Measurements from ENCODE around the gene TCF21. TPM values are rescaled to one million over a fixed set of nuclear protein-coding genes. Genes with fewer than 3 reads are reported as not detected.

TCF21 gene
- polyA plus RNA-seq, 1 experiment: 0.16 TPM

GRCh38 chr6:133880006-133880405 lies 8.9 kb upstream of the TCF21 start:
- Histone ChIP-seq H3K36me3 (ENCODE audit: control insufficient read depth, insufficient read depth, low read length) (no peaks in the 10 kb centered on the region), H3K4me3 (ENCODE audit: low read depth, low read length) (no peak overlapping the region), H3K27me3 (ENCODE audit: control insufficient read depth, insufficient read depth, low read length) (peaks cover 8% of the 10 kb centered on the region)
- DNase-seq (ENCODE audit: low read depth): no peak
- ChIA-PET CTCF (interaction anchor here (0.9 to 1.5 kb wide), 3 partner anchors 13 to 44 kb away, joined by 3 to 4 read pairs (median 3); no protein-coding TSS in a partner anchor), POLR2A (no interaction called here)
- no peak for TF ChIP-seq CTCF (IDR thresholded peaks at IDR 0.05; ENCODE audit: insufficient read depth, low read depth, low read length)

- H3K4me3 ChIP-seq (ENCODE audit: low read depth, low read length): no peak overlapping the region
- no peak for DNase-seq (ENCODE audit: low read depth)
- CTCF ChIA-PET: interaction anchor here (1.1 to 1.5 kb wide), 2 partner anchors 43 to 183 kb away, joined by 3 to 4 read pairs; no protein-coding TSS in a partner anchor
- POLR2A ChIA-PET: no interaction called here
- TF ChIP-seq CTCF (IDR thresholded peaks at IDR 0.05; ENCODE audit: insufficient read depth, low read depth, low read length): no peak
- H3K36me3 ChIP-seq (ENCODE audit: control insufficient read depth, insufficient read depth, low read length): no peaks in the 10 kb centered on the region
- H3K27me3 ChIP-seq (ENCODE audit: control insufficient read depth, insufficient read depth, low read length): peaks cover 8% of the 10 kb centered on the region
Measured at GRCh38 chr6:133880896-133881295, 8.0 kb upstream of the TCF21 start.

- no peak for DNase-seq (ENCODE audit: low read depth)
- ChIA-PET CTCF (interaction anchor here (0.6 to 2.1 kb wide), 3 partner anchors 9 to 1502 kb away, joined by 3 to 5 read pairs (median 3); no protein-coding TSS in a partner anchor), POLR2A (no interaction called here)
- H3K4me3 ChIP-seq (ENCODE audit: low read depth, low read length): no peak overlapping the region
- no peaks in the 10 kb centered on the region for H3K36me3 ChIP-seq (ENCODE audit: control insufficient read depth, insufficient read depth, low read length)
- no peak for TF ChIP-seq CTCF (IDR thresholded peaks at IDR 0.05; ENCODE audit: insufficient read depth, low read depth, low read length)
- H3K27me3 ChIP-seq (ENCODE audit: control insufficient read depth, insufficient read depth, low read length): peaks cover 22% of the 10 kb centered on the region
Measured at GRCh38 chr6:133886104-133886775, 2.7 kb upstream of the TCF21 start.

GRCh38 chr6:133887156-133887879 lies 1.6 kb upstream of the TCF21 start:
- Histone ChIP-seq H3K4me3 (ENCODE audit: low read depth, low read length) (no peak overlapping the region), H3K27me3 (ENCODE audit: control insufficient read depth, insufficient read depth, low read length) (peaks cover 26% of the 10 kb centered on the region), H3K36me3 (ENCODE audit: control insufficient read depth, insufficient read depth, low read length) (no peaks in the 10 kb centered on the region)
- POLR2A ChIA-PET: interaction anchor here (0.7 kb wide), 1 partner anchor 146 kb away, joined by 5 read pairs; no protein-coding TSS in a partner anchor
- DNase-seq (ENCODE audit: low read depth): no peak
- TF ChIP-seq CTCF (IDR thresholded peaks at IDR 0.05; ENCODE audit: insufficient read depth, low read depth, low read length): no peak
- CTCF ChIA-PET: interaction anchor here (1.2 to 2.1 kb wide), 2 partner anchors 8 to 33 kb away, joined by 3 to 5 read pairs; no protein-coding TSS in a partner anchor

- no peak for TF ChIP-seq CTCF (IDR thresholded peaks at IDR 0.05; ENCODE audit: insufficient read depth, low read depth, low read length)
- DNase-seq (ENCODE audit: low read depth): no peak
- Histone ChIP-seq H3K36me3 (ENCODE audit: control insufficient read depth, insufficient read depth, low read length) (no peaks in the 10 kb centered on the region), H3K4me3 (ENCODE audit: low read depth, low read length) (no peak overlapping the region), H3K27me3 (ENCODE audit: control insufficient read depth, insufficient read depth, low read length) (peaks cover 30% of the 10 kb centered on the region)
- ChIA-PET CTCF (interaction anchor here (2.1 kb wide), 1 partner anchor 33 kb away, joined by 5 read pairs; no protein-coding TSS in a partner anchor), POLR2A (interaction anchor here (0.7 kb wide), 1 partner anchor 147 kb away, joined by 5 read pairs; no protein-coding TSS in a partner anchor)
Measured at GRCh38 chr6:133887880-133888230, 1.1 kb upstream of the TCF21 start.

Measured in BJ (cell line).